HL-60 (cell line): ENCODE measurements around the gene CD320.
A peak's percentile ranks its signal among the peaks of the same experiment; 100 is the strongest.

Source experiments
- DNase-seq, 2 experiments: peaks; one replicate each; pipeline ENCODE4 v3.0.0-alpha.2; 2010 to 2020; ENCODE audit warnings: low read depth in 1 of 2, low spot score in 1 of 2
- H3K27ac ChIP-seq: fragments of 250-450 bp; sonication (Bioruptor Pico); replicated peaks from 2 replicates; pipeline ENCODE4 v1.5.1; 2020; ENCODE audit warnings: mild to moderate bottlenecking, moderate library complexity
- H3K27me3 ChIP-seq: fragments of 250-450 bp; sonication (Bioruptor Pico); 2 replicates; pipeline ENCODE4 v1.5.1; 2021; ENCODE audit warnings: mild to moderate bottlenecking, moderate library complexity; ENCODE audit not compliant: insufficient read depth, poor library complexity, severe bottlenecking
- H3K4me3 ChIP-seq: replicated peaks from 2 replicates; pipeline ENCODE4 v1.5.1; 2011; ENCODE audit warnings: mild to moderate bottlenecking, control low read depth, low read length; ENCODE audit not compliant: insufficient read depth
- GABPA ChIP-seq: IDR thresholded peaks from 2 replicates; pipeline ENCODE4 v1.6.1; 2012; ENCODE audit warnings: low read depth
- POLR2AphosphoS5 ChIP-seq: IDR thresholded peaks from 2 replicates; pipeline ENCODE4 v1.6.1; 2012; ENCODE audit warnings: low read depth
- SPI1 ChIP-seq: IDR thresholded peaks from 2 replicates; pipeline ENCODE4 v1.6.1; 2012; ENCODE audit warnings: low read depth, mild to moderate bottlenecking, borderline replicate concordance
- TF ChIP-seq, protein P1 (sequence below): IDR thresholded peaks from one replicate; pipeline ENCODE4 v1.5.1; 2011; ENCODE audit warnings: low read length, control low read depth, inconsistent platforms; ENCODE audit not compliant: insufficient read depth
- TF ChIP-seq, protein P2 (sequence below): IDR thresholded peaks from 2 replicates; pipeline ENCODE4 v1.6.1; 2012; ENCODE audit warnings: low read depth; ENCODE audit not compliant: insufficient replicate concordance

The CD320 gene

DNA sequence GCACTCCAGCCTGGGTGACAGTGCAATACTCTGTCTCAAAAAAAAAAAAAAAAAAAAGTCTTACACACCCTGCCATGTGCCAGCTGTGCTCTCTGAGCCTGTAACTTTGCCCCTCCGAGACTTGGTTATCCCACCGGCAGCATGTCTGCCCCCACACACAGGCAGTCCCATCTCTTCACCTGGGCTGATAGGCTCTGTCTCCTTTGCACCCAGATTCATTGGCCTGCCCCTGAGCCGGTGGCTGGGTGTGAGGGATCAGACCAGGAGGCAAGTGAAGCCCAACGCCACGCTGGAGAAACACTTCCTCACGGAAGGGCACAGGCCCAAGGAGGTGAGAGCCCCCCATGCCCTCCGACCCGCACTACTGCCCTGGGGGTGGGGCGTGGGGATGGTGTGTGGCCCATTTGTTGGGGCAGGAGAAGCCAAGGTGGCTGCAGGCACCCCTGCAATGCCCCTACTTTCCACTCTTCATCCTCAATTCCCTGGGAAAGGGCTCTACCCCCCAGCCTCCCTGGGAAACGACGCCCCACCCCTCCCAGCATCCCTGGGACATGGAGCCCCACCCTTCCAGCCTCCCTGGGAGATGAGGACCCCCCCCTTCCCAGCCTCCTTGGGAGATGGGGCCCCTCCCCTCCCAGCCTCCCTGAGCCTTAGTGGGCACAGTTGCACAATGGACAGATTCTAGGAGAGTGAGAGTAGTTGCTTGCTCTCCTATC is 53.7 kb downstream of the CD320 start:
- DNase-seq: no peak
- no peak overlapping the region for H3K4me3 ChIP-seq
- H3K27me3 ChIP-seq: no peaks in the 10 kb centered on the region
- no peak overlapping the region for H3K27ac ChIP-seq
- TF ChIP-seq GABPA (no peak), POLR2AphosphoS5 (no peak), SPI1 (no peak)
- TF ChIP-seq, protein P1, sequence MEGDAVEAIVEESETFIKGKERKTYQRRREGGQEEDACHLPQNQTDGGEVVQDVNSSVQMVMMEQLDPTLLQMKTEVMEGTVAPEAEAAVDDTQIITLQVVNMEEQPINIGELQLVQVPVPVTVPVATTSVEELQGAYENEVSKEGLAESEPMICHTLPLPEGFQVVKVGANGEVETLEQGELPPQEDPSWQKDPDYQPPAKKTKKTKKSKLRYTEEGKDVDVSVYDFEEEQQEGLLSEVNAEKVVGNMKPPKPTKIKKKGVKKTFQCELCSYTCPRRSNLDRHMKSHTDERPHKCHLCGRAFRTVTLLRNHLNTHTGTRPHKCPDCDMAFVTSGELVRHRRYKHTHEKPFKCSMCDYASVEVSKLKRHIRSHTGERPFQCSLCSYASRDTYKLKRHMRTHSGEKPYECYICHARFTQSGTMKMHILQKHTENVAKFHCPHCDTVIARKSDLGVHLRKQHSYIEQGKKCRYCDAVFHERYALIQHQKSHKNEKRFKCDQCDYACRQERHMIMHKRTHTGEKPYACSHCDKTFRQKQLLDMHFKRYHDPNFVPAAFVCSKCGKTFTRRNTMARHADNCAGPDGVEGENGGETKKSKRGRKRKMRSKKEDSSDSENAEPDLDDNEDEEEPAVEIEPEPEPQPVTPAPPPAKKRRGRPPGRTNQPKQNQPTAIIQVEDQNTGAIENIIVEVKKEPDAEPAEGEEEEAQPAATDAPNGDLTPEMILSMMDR: no peak
- TF ChIP-seq, protein P2, sequence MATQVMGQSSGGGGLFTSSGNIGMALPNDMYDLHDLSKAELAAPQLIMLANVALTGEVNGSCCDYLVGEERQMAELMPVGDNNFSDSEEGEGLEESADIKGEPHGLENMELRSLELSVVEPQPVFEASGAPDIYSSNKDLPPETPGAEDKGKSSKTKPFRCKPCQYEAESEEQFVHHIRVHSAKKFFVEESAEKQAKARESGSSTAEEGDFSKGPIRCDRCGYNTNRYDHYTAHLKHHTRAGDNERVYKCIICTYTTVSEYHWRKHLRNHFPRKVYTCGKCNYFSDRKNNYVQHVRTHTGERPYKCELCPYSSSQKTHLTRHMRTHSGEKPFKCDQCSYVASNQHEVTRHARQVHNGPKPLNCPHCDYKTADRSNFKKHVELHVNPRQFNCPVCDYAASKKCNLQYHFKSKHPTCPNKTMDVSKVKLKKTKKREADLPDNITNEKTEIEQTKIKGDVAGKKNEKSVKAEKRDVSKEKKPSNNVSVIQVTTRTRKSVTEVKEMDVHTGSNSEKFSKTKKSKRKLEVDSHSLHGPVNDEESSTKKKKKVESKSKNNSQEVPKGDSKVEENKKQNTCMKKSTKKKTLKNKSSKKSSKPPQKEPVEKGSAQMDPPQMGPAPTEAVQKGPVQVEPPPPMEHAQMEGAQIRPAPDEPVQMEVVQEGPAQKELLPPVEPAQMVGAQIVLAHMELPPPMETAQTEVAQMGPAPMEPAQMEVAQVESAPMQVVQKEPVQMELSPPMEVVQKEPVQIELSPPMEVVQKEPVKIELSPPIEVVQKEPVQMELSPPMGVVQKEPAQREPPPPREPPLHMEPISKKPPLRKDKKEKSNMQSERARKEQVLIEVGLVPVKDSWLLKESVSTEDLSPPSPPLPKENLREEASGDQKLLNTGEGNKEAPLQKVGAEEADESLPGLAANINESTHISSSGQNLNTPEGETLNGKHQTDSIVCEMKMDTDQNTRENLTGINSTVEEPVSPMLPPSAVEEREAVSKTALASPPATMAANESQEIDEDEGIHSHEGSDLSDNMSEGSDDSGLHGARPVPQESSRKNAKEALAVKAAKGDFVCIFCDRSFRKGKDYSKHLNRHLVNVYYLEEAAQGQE: no peak

DNA sequence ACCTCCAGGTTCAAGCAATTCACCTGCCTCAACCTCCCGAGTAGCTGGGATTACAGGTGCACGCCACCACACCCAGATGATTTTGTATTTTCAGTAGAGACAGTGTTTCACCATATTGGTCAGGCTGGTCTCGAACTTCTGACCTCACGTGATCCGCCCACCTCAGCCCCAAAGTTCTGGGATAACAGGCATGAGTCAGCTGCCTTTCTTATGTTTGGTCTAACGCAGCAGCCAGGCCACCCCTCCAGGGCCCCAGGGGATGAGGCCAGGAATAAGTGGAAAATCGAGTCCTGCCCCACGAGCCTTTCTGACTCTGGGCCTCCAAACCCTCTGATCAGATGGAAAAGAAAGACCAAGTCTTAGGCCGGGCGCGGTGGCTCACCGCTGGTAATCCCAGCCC is 54.5 kb downstream of the CD320 start:
- DNase-seq: no peak
- TF ChIP-seq, protein P1: no peak
- TF ChIP-seq GABPA: no peak
- no peak for TF ChIP-seq SPI1
- TF ChIP-seq, protein P2: no peak
- TF ChIP-seq POLR2AphosphoS5: no peak
- Histone ChIP-seq H3K27me3 (no peaks in the 10 kb centered on the region), H3K27ac (no peak overlapping the region), H3K4me3 (no peak overlapping the region)

DNA sequence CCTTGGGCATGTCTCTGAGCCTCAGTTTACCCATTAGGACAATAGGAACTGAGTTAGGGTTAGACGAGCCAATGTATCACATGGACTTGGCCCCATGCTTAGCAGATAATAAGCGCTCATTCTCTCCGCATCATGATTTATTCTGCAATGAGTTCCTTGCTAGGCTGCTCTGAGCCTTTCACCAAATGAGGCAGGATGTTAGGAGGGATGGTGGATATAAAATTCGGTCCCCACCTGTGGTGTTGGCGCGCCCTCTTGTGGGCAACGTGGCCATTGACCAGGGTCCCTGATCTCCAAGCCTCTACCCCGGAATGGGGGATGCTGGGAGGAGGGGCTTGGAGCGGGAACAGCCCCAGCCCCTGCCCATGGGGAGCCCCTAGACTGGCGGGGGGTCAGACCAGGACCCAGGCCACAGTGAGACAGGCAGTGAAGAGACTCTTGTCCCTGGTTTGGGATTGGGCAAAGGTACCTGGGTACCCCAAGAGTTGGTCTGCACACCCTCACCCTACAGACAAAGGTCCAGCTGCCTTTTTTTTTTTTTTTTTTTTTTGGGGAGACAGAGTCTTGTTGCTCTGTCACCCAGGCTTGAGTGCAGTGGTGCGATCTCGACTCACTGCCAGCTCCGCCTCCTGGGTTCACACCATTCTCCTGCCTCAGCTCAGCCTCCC is 55.1 kb downstream of the CD320 start:
- Histone ChIP-seq H3K4me3 (no peak overlapping the region), H3K27me3 (no peaks in the 10 kb centered on the region), H3K27ac (no peak overlapping the region)
- TF ChIP-seq, protein P1: peak; percentile 76
- TF ChIP-seq, protein P2: no peak
- peak; percentile 38 to 78 for DNase-seq
